ENCODE data around the gene SHB.

Gene SHB

DNA sequence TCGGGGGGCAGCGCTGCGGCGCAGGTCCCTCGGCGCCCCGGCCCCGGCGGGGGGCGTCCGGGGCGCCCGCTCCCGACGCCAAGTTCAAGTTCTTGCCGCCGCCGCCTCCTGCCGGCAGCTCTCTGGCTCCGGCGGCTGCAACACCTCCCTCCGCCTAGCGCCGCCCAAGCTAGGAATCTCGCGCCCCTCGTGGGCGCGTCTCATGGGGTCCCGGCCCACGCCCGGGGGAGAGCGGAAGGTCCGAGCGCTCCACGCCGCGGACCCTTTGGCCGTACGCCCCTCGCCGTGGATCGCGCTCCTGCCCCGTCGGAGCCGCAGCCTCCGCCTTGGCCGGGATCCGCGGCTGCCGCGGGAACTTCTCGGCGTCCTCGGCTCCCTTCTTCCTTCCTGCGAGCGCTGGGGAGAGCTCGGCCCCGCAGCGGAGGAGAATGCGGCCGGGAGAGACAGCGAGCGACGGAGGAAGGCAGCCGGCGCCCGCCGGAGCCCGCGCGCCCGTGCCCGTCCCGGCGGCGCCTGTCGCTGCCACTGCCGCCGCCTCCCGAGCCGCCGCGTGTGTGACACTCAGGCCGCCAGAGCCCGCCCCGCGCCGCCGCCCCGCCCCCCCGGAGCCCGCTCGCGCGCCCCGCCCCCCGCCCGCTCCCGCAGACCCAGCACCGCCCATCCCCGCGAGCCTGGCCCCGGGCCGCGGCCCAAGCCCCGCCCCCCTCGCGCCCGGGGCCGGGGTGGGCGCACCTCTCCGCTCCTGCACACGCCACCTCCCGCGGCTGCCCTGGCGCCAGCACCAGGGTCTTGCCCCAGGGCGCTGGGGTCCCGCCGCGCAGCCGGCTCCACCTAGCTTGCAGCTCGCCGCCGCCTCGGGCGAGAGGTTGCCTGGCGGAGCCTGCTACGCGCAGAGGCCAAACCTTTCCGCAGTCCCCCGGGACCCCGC, at the start of gene SHB:
Gene SHB, minus strand, starts transcription at position 527 of the 928 bp plus-strand sequence. CDS start 582 bp downstream, outside the sequence.
- no peak for FAIRE-seq

GRCh38 chr9:38117651-38118050, 48.6 kb upstream of the SHB start:
- no peak for FAIRE-seq

DNA sequence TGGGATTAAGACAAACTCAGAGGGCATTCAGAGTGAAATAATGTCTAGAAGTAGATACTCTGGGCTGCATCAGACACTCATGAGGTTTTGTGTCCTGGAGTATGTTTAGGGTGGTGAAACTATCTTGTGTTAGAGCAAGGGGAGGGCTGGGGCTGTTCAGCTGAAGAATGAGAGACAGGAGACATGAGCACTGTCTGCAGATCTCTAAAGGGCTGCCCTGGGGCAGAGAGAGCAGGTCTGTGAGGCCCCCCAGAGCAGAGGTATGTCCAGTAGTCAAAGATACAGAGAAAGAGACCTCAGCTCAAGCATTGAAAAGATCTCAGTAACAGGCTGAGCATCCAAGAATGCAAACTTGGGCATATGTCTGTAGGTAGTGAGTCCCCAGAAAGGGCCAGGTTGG, 45.9 kb upstream of the SHB start:
- no peak for FAIRE-seq

DNA sequence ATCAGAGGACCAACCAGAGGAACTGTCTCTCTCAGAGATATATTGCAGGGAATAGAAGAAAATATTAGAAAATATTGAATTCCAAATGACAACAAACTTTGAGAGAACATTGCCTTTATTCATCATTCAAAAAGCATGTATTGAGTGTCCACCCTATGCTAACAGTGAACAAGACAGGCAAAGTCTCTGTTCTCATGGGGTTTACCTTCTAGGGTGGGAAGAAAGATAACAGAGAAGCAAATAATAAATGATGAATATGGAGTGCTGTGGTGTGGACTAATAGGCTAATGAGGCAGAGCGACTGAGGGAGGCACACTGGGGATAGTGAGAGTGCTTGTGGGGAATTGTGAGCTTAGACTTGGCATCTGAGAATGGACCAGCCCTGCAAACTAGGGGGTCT, 43.4 kb upstream of the SHB start:
- no peak for FAIRE-seq

GRCh38 chr9:38112049-38112448, 43.0 kb upstream of the SHB start:
- FAIRE-seq: no peak

DNA sequence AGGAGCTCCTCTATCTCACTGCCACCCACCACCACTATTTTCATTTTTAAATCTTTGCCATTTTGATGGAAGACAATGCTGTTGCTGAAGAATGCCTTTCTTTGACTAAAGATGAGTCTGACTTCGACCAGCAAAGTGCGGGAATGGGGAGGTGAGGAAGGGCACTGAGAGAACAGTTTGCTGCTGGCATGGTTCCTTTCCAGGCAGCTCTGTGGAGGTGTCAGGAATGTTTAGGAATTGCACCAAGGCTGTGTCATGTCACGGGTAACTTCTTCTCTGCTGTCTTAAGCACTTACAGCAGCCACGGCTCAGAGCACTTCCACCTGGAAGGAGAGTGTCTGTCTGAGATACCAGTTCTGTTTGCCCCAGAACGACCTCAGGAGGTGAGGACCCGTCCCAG, 41.4 kb upstream of the SHB start:
- no peak for FAIRE-seq

- FAIRE-seq: no peak
These were observed 40.6 kb upstream of the SHB start for GRCh38 chr9:38109601-38110000.

DNA sequence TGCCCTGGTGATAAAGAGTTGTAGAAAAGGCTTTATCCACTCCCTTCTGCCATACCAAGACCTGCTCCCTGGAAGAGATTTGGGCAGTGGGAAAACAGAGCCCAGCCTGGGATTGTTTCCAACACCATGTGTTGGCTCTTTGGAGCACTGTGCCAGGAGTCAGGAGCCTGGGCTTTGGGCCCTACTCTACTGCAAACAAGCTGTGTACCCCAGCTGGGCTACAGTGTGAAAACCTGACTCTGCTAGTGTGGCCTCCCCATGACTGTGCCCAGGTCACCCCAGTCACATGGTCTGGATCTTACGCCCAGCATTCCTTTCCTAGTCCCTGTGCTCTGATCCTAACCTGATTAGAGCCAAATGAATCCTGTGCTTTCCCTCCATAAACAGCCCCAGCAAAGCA, 39.3 kb upstream of the SHB start:
- FAIRE-seq: no peak

- FAIRE-seq: no peak
These were observed 38.8 kb upstream of the SHB start for GRCh38 chr9:38107811-38108304.

GRCh38 chr9:38107405-38107804, 38.4 kb upstream of the SHB start:
- FAIRE-seq: no peak

DNA sequence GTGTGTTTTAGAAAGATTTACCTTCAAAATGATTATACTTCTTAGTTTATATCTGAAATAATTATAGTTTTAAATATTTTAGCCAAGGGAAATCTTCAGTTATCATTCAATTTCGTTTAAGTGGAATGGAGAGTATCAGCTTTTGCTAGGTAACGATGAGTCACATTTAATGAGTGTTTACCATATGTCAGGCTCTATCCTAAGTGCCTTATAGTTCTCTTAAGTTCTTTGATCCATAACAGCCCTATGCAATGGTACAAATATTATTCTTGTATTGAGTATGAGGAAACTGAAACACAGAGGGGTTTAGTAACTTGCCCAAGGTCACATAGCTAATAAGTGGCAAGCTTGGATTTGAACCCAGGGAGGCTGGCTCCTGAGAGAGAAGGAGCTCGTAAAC, 37.5 kb upstream of the SHB start:
- FAIRE-seq: no peak

- FAIRE-seq: no peak
These were observed 34.3 kb upstream of the SHB start for GRCh38 chr9:38103340-38103739.

GRCh38 chr9:38101423-38101822, 32.4 kb upstream of the SHB start:
- no peak for FAIRE-seq

GRCh38 chr9:38096238-38096805, 27.3 kb upstream of the SHB start:
- no peak for FAIRE-seq

GRCh38 chr9:38094165-38094564, 25.1 kb upstream of the SHB start:
- no peak for FAIRE-seq

GRCh38 chr9:38092656-38093055, 23.6 kb upstream of the SHB start:
- no peak for FAIRE-seq

- FAIRE-seq: no peak
These were observed 23.1 kb upstream of the SHB start for GRCh38 chr9:38092200-38092524.

DNA sequence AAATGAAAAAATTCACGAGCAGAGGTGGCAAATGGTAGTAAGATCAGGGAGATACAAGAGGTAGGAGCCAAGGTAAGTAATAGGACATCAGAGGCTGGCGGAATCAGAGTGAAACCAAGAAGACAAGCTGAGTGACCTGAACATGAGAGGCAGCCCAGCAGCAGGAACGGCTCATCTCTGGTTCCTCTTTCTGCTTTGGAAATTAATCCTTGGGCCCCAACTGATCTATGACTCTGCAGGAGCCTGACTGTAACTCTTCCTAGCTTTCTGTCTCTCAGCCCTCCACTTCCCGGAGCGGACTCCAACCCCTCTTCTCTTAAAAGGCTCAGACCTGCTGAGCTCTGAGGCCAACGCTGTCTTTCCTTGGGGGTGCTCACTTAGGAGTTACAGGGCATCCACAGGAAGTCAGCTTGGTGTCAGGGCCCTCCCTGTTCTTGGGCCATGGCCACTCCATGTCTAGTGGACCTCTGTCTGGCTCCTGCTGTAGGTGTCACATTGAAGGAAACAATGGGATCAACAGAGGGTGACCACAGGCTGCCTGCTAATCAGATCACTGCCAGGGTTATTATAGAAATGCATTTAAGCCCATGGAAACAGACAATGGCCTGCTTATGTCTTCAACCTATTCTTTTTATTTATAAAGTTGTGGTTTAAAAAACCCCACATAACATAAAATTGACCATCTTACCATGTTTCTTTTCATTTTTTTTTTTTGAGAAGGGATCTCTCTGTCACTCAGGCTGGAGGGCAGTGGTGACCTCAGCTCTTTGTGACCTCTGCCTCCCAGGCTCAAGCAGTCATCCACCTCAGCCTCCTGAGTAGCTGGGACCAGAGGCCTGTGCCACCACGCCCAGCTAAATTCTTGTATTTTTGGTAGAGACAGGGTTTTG, 22.5 kb upstream of the SHB start:
- FAIRE-seq: no peak

- no peak for FAIRE-seq
These were observed 21.1 kb upstream of the SHB start for GRCh38 chr9:38090170-38090569.

GRCh38 chr9:38089387-38090165, 20.5 kb upstream of the SHB start:
- FAIRE-seq: no peak

DNA sequence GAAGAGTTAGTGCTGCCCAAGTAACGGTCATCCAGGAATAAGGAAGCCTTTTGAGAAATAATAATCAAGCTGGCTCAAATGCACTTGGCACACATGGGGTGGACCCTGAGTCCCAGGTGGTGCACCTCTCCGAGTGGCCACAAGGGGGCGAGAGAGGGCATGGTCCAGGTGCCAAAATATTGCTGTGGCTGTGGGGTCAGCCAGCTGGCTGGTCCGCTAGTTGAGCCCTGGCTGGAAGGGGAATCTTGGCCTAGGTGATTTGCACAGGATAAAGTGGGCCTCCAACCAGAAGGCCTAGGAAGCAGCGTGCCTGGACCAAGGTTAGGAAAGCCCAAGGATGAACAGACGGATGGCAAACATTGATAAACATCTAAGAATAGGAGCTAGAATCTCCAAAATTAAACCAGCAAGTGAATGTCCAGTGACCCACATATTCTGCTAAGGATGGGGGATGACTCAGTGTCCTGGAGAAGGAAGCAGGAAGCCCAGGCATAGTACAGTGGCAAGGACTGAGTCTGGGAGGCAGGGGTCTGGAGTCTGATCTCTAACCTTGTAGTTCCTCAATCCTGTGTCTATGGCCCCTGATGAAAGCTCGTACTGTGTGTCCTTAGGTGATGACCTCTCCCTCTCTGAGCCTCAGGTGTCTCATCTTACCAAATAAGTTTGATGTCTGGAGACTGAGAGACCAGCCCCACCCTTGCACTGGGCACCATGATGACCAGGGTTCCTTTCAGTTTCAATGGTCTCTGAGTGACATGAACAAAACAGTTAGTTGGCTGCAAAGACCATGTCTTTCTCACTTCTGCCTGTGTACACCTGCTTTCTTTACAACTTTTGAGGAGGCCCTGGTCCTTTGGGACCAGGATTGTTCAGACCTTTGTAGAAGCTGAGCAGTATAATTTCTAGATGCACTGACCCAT, 19.2 kb upstream of the SHB start:
- no peak for FAIRE-seq

- no peak for FAIRE-seq
These were observed 17.5 kb upstream of the SHB start for GRCh38 chr9:38086496-38086895.

Measured in G401.6 (cell line).